SK-N-SH (cell line): ENCODE results near the gene MET. TPM values are rescaled to one million over a fixed set of nuclear protein-coding genes. Genes with fewer than 3 reads are reported as not detected.
"Not testable (repeated sequence)": the region's sequence is repeated elsewhere in the genome, so short reads cannot be mapped to it uniquely, and the experiment has no call there.

Experiments used
- CTCF ChIA-PET: fragments of 300-600, 350-600 bp; formaldehyde crosslinking; extraction: SDS; loops from one replicate; lab custom pipeline; 2021; lab: Yijun Ruan, JAX
- POLR2A ChIA-PET: fragments of 350-600 bp; sonication (Branson Sonifier 250); formaldehyde crosslinking; extraction: SDS; loops from one replicate; lab custom pipeline; 2020; ENCODE audit warnings: antibody characterized with exemption, inconsistent platforms; lab: Yijun Ruan, JAX
- DNase-seq: peaks from one replicate; pipeline ENCODE4 v3.0.0; 2012
- H2AFZ ChIP-seq: fragments of 200-600 bp; sonication (generic); 2 replicates; pipeline ENCODE4 v1.8.1; 2016; ENCODE audit warnings: antibody characterized with exemption, mild to moderate bottlenecking, low read depth
- H3F3A ChIP-seq: fragments of 200-600 bp; sonication (generic); replicated peaks from 2 replicates; pipeline ENCODE3; 2016; ENCODE audit warnings: antibody characterized with exemption, mild to moderate bottlenecking; ENCODE audit not compliant: insufficient read depth
- H3K27ac ChIP-seq, 2 experiments: fragments of 200-500 bp in 1 of 2; fragments of 200-600 bp in 1 of 2; sonication (Bioruptor generic) in 1 of 2; sonication (generic), shearing (Covaris generic) in 1 of 2; 2 replicates each; pipeline versions ENCODE4 v1.5.1 to v1.6.1; 2014 to 2016; ENCODE audit warnings: low read depth in 2 of 2, inconsistent platforms in 1 of 2, low read length in 1 of 2, mild to moderate bottlenecking in 1 of 2, mixed read lengths in 1 of 2
- H3K27me3 ChIP-seq: fragments of 200-600 bp; sonication (generic), shearing (Covaris generic); 2 replicates; pipeline ENCODE4 v1.6.1; 2016; ENCODE audit warnings: mixed run types; ENCODE audit not compliant: insufficient read depth
- H3K36me3 ChIP-seq, 2 experiments: fragments of 200-500 bp in 1 of 2; fragments of 200-600 bp in 1 of 2; sonication (Bioruptor generic) in 1 of 2; sonication (generic) in 1 of 2; replicated peaks in 1 of 2; 2 replicates each; pipeline versions ENCODE3 to v1.5.1; 2014 to 2016; ENCODE audit warnings: low read length in 1 of 2, mild to moderate bottlenecking in 1 of 2; ENCODE audit not compliant: insufficient read depth in 2 of 2, control insufficient read depth in 1 of 2
- H3K4me1 ChIP-seq, 2 experiments: fragments of 200-500 bp in 1 of 2; fragments of 200-600 bp in 1 of 2; sonication (Bioruptor generic) in 1 of 2; sonication (generic), shearing (Covaris generic) in 1 of 2; 2 replicates each; pipeline versions ENCODE4 v1.5.1 to v1.6.1; 2014 to 2016; ENCODE audit warnings: low read depth in 1 of 2, low read length in 1 of 2, mixed run types in 1 of 2; ENCODE audit not compliant: insufficient read depth in 2 of 2, control insufficient read depth in 1 of 2
- H3K4me2 ChIP-seq: fragments of 200-600 bp; sonication (generic), shearing (Covaris generic); 2 replicates; pipeline ENCODE4 v1.6.1; 2017; ENCODE audit warnings: mixed run types
- H3K4me3 ChIP-seq, 2 experiments: fragments of 200-500 bp in 1 of 2; fragments of 200-600 bp in 1 of 2; sonication (Bioruptor generic) in 1 of 2; sonication (generic), shearing (Covaris generic) in 1 of 2; 2 replicates each; pipeline versions ENCODE4 v1.5.1 to v1.8.1; 2014 to 2016; ENCODE audit warnings: low read depth in 2 of 2, inconsistent platforms in 1 of 2, low read length in 1 of 2, mild to moderate bottlenecking in 1 of 2, mixed read lengths in 1 of 2, moderate library complexity in 1 of 2
- H3K79me2 ChIP-seq: fragments of 200-600 bp; sonication (generic); 2 replicates; pipeline ENCODE4 v1.8.1; 2017; ENCODE audit warnings: mild to moderate bottlenecking; ENCODE audit not compliant: insufficient read depth
- H3K9ac ChIP-seq: fragments of 200-600 bp; sonication (generic); 2 replicates; pipeline ENCODE4 v1.6.1; 2017; ENCODE audit warnings: mixed run types
- H3K9me2 ChIP-seq: fragments of 200-600 bp; sonication (generic); 2 replicates; pipeline ENCODE4 v1.6.1; 2017; ENCODE audit warnings: mixed run types
- H3K9me3 ChIP-seq: fragments of 200-600 bp; sonication (generic); 2 replicates; pipeline ENCODE4 v1.6.1; 2017; ENCODE audit warnings: mixed run types, mild to moderate bottlenecking, moderate library complexity
- H4K20me1 ChIP-seq: fragments of 200-600 bp; sonication (generic); 2 replicates; pipeline ENCODE4 v1.6.1; 2017; ENCODE audit warnings: mild to moderate bottlenecking, mixed run types; ENCODE audit not compliant: insufficient read depth
- CHD2 ChIP-seq: fragments of 150-350 bp; IDR thresholded peaks from 2 replicates; pipeline ENCODE4 v1.6.1; 2018; ENCODE audit warnings: low read length; ENCODE audit not compliant: partially characterized antibody
- CTCF ChIP-seq: fragments of 200-600 bp; sonication (generic); IDR thresholded peaks from 2 replicates; pipeline ENCODE4 v1.6.1; 2017; ENCODE audit warnings: antibody characterized with exemption, mild to moderate bottlenecking, moderate library complexity
- EP300 ChIP-seq, 2 experiments: IDR thresholded peaks; 2 replicates each; pipeline versions ENCODE4 v1.4.0 to v1.6.1; 2012; ENCODE audit warnings: borderline replicate concordance in 1 of 2, low read depth in 1 of 2, low read length in 1 of 2
- FOXJ3 ChIP-seq: sonication (generic); formaldehyde crosslinking; IDR thresholded peaks from 2 replicates; pipeline ENCODE4 v1.5.1; 2020; ENCODE audit warnings: mild to moderate bottlenecking, missing genetic modification reagents
- FOXM1 ChIP-seq: IDR thresholded peaks from 2 replicates; pipeline ENCODE4 v1.4.0; 2012; ENCODE audit warnings: low read depth, mild to moderate bottlenecking
- IRF3 ChIP-seq: fragments of 150-350 bp; IDR thresholded peaks from 2 replicates; pipeline ENCODE4 v1.6.1; 2016; ENCODE audit warnings: mild to moderate bottlenecking, low read depth, low read length
- MEF2A ChIP-seq: IDR thresholded peaks from 2 replicates; pipeline ENCODE4 v1.4.0; 2012; ENCODE audit warnings: low read depth, borderline replicate concordance
- MXI1 ChIP-seq: IDR thresholded peaks from 2 replicates; pipeline ENCODE4 v1.6.1; 2012; ENCODE audit warnings: mild to moderate bottlenecking, low read depth, low read length, improper control_type of control experiment
- NRF1 ChIP-seq: IDR thresholded peaks from 2 replicates; pipeline ENCODE4 v1.6.1; 2012; ENCODE audit warnings: low read depth, mild to moderate bottlenecking, low read length
- PBX3 ChIP-seq: IDR thresholded peaks from 2 replicates; pipeline ENCODE4; 2012
- POLR2AphosphoS5 ChIP-seq: IDR thresholded peaks from 2 replicates; pipeline ENCODE4 v1.6.1; 2012; ENCODE audit warnings: low read depth, low read length
- RCOR1 ChIP-seq: fragments of 150-350 bp; IDR thresholded peaks from 2 replicates; pipeline ENCODE4 v1.6.1; 2017; ENCODE audit warnings: antibody characterized with exemption, low read length
- REST ChIP-seq: IDR thresholded peaks from 2 replicates; pipeline ENCODE4 v1.6.1; 2012; ENCODE audit warnings: mild to moderate bottlenecking, low read depth, low read length, moderate library complexity
- RXRA ChIP-seq: IDR thresholded peaks from 2 replicates; pipeline ENCODE4 v1.4.0; 2012; ENCODE audit warnings: low read depth, mild to moderate bottlenecking, borderline replicate concordance
- TAF1 ChIP-seq: IDR thresholded peaks from 2 replicates; pipeline ENCODE4 v1.6.1; 2012; ENCODE audit warnings: low read depth, mild to moderate bottlenecking, low read length, moderate library complexity, borderline replicate concordance
- YY1 ChIP-seq: IDR thresholded peaks from 2 replicates; pipeline ENCODE4 v1.4.0; 2012; ENCODE audit warnings: low read depth, mild to moderate bottlenecking
- WGBS: methylation state at CpG from one replicate; pipeline ENCODE4 v1.1.6; 2017; ENCODE audit warnings: low lambda C conversion rate; 5-methylcytosine and 5-hydroxymethylcytosine counted together
- polyA plus RNA-seq, 3 experiments: library from polyadenylated mRNA; depleted of rRNA; stranded (reverse); fragments of >200 nt; gene quantifications; 2 replicates each; pipeline ENCODE4 v1.2.3, GENCODE V29; 2012

MET gene
- polyA plus RNA-seq, 1 of the 3 experiments (the other 2 are of a cell fraction), result 38.7 TPM

- WGBS, result 34% methylated on average over 3 of the region's 3 CpGs
- Histone ChIP-seq H3K9me3 (0 out of 2 replicates have a peak, but pooled peaks cover 2% of the 10 kb centered on the region), H3K27me3 (peaks cover 15% of the 10 kb centered on the region; the same call in 1 of the 2 replicates), H3K4me3 (no peak overlapping the region), H3K9me2 (no peaks in the 10 kb centered on the region), H3K27ac (no peak overlapping the region), H3K9ac (no peak overlapping the region), H3K79me2 (no peaks in the 10 kb centered on the region), H3K4me2 (no peak overlapping the region), H3K4me1 (no peaks in the 10 kb centered on the region), H4K20me1 (no peaks in the 10 kb centered on the region), H3K36me3 (no peaks in the 10 kb centered on the region), H2AFZ (no peak overlapping the region), H3F3A (no peaks in the 10 kb centered on the region)
- TF ChIP-seq POLR2AphosphoS5 (no peak), RXRA (no peak), NRF1 (no peak), RCOR1 (no peak), YY1 (no peak), MXI1 (no peak), TAF1 (no peak), CTCF (no peak), IRF3 (no peak), CHD2 (no peak), FOXM1 (no peak), PBX3 (no peak), FOXJ3 (CRISPR knock-in tag) (no peak), MEF2A (no peak), EP300 (IDR thresholded peaks at IDR 0.05; ENCODE audit: borderline replicate concordance in 1 of 2, low read depth in 1 of 2, low read length in 1 of 2) (no peak), REST (no peak)
- POLR2A ChIA-PET, result no interaction called here
- CTCF ChIA-PET, result interaction anchor here (1.2 to 1.5 kb wide), 3 partner anchors 10 to 228 kb away, joined by 4 to 6 read pairs (median 4); no protein-coding TSS in a partner anchor
- DNase-seq, result no peak
These were observed 148.2 kb downstream of the MET start for GRCh38 chr7:116820149-116820548.

GRCh38 chr7:116821647-116822046 lies 149.7 kb downstream of the MET start:
- POLR2A ChIA-PET, H3K4me2 ChIP-seq, CTCF ChIA-PET, H4K20me1 ChIP-seq, H3K27ac ChIP-seq, H3K4me1 ChIP-seq, H3K9me3 ChIP-seq, H3F3A ChIP-seq, H3K36me3 ChIP-seq, H3K9ac ChIP-seq, H3K9me2 ChIP-seq, H3K4me3 ChIP-seq, H3K79me2 ChIP-seq, H3K27me3 ChIP-seq, DNase-seq, H2AFZ ChIP-seq: not testable (repeated sequence)
- 29% methylated on average over 4 of the region's 4 CpGs for whole genome bisulfite sequencing
